Hepatic stellate cell (primary cell): ENCODE results near the gene RNPS1.

ENCODE experiments used
- DNase-seq: peaks from one replicate; pipeline ENCODE4 v3.0.0; 2011; ENCODE audit warnings: low spot score

RNPS1 gene

DNA sequence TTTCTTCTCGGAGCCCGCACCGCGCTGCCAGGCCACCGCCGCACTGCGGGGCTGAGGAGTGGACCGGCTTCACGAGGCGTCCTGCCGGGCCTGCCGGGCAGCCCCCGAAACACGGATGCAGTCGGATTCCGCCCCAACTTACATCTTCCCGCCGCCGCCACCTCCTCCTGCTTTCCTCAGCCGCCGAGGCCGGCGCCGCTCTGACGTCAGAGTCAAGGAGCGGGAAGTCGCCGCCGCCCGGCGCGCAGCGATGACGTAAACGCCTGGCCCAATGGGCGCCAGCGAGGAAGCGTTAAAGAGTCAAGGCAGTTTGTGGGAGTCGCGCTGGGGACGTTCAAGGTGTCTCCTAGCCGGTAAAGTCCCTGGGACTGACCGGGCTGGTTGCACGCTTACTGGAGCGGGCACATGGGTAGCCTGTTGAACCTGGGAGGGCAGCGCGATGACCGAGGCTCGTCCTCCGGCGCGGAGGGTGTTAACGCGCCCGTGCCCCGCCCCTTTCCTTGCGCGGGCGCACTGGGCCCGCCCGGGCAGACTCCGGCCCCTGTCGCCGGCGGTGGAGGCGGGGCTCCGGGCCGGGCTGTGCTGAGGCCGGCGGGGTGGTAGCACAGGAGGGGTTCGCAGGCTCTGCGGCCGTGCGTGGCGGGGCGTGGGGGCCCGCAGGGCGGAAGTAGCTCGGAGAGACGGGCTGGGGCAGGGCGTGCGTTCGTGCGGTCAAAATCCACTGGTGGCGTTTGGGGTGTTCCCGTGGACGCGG, at the start of gene RNPS1:
Gene RNPS1 (minus strand): TSS at position 214 of the 754 bp plus-strand sequence. CDS start 3,483 bp downstream, outside the sequence.
- peak; percentile 99 for DNase-seq

DNA sequence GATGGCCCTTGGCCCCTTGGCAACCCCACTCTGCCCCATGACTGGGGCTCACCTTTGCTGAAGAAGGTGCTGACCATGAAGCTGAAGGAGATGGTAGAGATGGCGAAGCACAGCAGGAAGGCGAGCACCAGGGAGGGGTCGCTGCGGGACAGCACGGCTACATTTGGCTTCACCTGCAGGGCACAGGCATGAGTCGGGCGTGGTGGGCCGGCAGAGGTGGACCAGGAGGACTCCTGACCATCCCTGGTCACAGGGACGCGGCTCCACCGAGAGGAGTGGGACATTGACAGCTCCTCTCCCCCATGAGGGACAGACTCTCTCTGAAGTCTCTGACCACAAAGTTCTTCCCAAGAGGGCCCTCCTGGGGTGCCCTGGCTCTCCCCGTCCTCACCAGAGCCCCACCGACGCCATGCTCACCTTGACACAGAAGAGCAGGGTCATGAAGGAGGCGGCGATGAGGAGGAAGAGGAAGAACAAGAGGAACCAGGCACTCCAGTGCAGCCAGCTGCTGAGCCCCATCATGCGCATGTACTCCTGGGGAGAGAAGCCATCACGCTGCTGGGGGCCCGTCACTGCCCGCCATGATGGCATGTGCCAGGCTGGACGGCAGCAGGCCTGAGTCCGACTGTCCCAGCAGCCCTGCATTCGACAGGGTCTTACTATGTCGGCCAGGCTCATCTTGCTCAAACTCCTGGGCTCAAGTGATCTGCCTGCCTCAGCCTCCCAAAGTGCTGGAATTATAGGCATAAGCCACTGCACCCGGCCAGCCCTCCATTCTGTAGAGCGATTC, 49.5 kb upstream of the RNPS1 start:
- DNase-seq, result no peak

GRCh38 chr16:2308089-2308962, 40.4 kb upstream of the RNPS1 start:
- DNase-seq, result no peak

GRCh38 chr16:2299915-2300192, 31.9 kb upstream of the RNPS1 start:
- DNase-seq, result no peak

DNA sequence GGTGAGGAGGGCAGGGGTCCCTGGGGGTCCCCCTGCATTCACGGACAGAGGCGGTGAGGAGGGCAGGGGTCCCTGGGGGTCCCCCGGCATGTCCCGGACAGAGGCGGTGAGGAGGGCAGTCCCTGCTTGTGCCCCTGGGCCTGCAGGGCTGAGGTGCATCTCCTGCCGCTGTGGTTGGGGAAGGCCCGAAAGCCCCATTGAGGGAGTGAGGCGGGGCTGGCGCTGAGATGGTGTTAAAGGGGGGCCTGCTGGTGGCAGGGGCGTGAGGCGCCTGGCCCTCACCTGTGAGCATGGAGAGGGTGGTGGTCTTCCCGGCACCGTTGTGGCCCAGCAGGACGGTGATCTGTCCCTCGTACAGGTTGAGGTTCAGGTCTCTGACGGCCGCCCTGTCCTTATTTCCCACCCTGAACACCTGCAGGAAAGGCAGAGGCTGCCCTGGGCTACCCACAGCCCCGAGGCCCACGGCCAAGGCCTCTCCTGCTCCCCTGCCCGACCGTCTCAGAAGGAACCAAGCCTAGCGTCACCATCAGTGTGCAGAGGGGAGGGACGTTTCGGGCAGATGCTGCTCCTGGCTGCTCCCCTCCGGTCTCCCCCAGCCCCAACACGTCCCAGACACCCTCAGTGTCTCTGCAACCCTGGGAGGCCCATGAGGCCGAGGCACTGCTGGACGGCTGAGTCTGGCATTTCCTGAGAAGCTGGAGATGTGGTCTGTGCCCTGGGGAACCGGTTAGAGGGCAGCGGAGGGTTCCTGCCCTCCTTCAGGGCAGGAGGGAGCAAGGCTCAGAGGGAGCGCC, 31.4 kb upstream of the RNPS1 start:
- DNase-seq, result no peak

DNA sequence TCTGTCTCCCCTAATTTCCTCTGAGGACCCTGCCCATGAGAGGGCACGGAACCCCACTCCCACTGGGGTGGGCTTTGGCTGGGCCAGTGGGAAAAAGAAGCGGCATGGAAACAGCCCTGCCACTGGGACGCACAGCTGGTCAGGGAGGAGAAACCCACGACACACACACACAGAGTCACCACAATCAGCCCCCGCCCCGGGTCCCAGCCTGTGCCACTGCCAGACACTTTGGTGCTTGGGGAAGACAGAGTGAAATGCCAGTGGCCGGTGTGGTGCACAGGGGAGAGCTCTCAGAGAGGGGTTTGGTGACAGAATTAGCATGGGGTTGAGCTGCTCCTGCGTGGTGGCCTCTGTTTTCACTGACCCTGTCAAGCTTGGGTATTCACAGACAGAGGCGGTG, 30.7 kb upstream of the RNPS1 start:
- DNase-seq, result no peak

DNA sequence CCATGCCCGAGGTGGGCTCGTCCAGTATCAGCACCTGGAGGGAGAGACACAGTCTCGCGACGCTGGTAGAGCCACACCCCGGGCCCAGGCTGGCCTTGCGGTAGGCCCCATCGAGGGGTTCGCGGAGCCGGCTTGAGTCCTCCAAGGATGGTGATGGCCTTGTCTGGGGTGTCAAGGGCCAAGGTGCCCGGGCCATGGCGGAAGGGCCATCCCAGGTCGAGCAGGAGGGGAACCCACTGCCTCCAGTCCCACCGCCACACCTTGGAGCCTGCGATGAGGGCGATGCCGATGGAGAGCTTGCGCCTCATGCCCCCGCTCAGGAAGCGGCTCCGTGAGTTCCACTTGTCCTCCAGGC, 29.6 kb upstream of the RNPS1 start:
- DNase-seq, result no peak

- peak; percentile 41 for DNase-seq
These were observed 29.0 kb upstream of the RNPS1 start for GRCh38 chr16:2296661-2297505.

DNA sequence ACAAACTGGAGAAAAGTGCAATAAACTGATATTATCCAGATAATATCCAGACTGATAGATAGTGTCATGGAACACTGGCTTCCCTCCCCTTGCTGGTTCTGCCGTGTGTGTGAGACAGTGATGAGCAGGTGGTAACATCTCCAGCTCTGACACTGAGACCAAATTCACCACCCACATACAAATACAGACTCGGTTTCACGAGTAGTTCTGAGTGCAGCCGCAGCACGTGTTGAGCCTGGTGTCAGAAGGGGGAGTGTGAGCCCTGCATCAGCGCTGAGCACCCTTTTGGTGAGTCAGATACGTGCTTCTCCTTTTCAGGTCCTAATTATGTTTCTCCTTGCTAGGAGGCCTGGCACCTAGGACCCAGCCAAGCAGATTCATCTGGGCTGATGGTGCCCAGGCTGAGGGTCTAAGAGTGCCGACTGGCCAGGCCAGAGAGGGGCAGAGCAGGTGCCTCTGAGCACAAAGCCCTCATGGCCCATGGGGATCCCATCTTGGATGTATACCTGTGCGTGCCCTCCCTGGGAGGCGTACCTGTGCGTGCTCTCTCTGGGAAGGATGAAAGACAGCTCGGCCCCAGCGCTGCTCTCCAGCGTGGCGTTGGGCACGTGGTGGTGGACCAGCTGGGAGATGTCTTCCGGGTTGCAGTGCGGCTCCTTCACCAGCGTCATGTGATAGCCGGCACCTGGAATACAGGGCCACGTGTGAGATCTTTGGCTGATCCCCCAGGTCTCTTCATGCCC, 27.3 kb upstream of the RNPS1 start:
- DNase-seq, result no peak

GRCh38 chr16:2292221-2292620, 24.3 kb upstream of the RNPS1 start:
- DNase-seq, result no peak

- no peak for DNase-seq
These were observed 21.4 kb upstream of the RNPS1 start for GRCh38 chr16:2289282-2289681.

- DNase-seq, result no peak
These were observed 20.8 kb upstream of the RNPS1 start for GRCh38 chr16:2288726-2289125.

DNA sequence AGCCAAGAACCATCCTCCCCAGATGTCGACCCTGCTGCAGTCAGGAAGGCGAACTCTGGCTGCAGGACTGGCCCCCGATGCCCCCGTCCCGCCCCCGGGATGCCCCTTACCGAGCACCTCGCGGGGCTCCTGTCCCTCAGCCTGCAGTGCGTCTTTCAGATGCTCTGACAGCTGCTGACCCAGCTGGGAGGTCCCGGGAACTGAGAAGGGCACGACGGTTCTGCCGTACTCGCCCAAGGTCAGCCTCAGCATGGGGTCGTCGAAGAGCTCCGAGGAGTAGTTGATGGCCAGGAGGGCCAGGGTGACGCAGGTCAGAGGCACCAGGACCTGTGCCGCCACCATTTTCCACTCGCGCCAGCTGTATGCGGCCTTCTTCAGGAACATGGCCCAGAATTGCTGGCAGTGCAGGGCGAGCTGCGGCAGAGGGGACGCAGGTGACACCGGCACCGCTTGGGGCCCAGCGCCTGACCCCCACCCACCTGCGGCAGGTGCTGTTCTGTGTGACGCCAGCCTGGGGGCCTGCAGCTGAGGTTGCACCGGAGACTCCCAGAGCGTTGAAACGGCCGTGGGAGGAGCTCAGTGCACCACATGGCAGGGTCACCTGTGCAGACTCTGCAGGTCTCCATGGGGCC, 20.1 kb upstream of the RNPS1 start:
- DNase-seq, result no peak

DNA sequence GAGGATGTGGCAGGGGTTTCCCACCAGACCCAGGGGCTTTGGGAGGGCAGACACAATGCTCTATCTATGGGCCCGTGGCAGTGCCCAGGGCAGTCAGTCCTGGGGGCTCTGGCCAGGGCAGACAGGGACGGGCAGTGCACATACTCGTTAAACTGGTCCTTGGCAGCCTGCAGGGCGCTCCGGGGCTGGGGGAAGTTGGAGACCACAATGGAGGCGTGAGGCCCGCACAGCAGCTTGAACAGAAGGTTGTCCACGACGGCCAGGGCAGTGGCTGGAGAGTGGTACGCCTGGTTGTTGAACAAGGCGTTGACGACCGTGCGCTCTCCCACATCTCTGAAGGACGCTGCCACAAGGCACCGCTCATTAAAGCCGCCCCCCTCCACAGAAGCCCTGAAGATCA, 18.6 kb upstream of the RNPS1 start:
- DNase-seq, result no peak

- no peak for DNase-seq
These were observed 17.8 kb upstream of the RNPS1 start for GRCh38 chr16:2285731-2286191.

GRCh38 chr16:2284797-2285576, 17.1 kb upstream of the RNPS1 start:
- no peak for DNase-seq

DNA sequence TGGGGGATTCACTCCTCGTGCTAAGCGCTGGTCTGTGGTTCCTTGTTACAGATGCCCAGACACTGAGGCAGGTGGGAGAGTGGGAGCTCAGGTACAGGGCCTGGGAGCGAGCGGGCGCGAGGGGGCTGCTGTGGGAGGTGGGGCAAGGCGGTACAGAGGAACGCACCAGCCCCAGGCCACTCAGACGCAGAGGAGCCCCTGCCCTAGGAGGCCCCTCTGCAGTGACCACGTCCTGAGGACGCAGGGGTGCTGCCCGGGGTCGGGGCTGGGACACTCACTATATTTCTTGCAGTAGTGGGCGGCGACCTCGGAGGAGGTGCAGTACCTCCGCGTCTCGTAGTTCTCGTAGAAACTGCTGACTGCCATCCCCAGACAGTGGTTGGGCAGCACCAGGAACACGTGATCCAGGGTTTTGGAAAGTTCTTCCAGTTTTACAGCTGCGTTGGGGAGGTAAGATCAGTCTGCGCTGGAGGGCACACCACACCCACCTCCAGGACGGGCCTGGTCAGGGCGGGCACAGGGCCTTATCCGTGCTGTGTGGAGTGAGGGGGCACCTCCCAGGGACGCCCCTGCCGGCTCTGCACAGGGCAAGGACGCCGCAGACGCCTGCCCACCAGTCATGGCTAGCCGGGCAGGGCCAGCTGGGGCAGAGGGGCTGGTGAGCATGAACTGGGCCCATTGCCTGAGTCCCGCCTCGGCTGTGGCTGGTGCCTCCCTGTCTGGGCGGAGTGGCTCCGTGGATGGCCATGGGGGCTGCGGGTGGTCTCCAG, 16.3 kb upstream of the RNPS1 start:
- DNase-seq, result no peak
